Ramos (cell line): ENCODE measurements around the gene E2F2.
"Not testable (repeated sequence)": the region's sequence is repeated elsewhere in the genome, so short reads cannot be mapped to it uniquely, and the experiment has no call there.

Experiments
- in situ Hi-C: fragments of 300-500 bp; cut with MboI; formaldehyde crosslinking; loops from one replicate; pipeline ENCODE4 v1.14.3; 2022; ENCODE audit warnings: low sequenced_read_pairs; ENCODE audit not compliant: unreplicated experiment

The E2F2 gene

GRCh38 chr1:23494836-23495235 is 36.2 kb downstream of the E2F2 start:
- in situ Hi-C loops: loop anchor here (5.0 kb wide), 1 partner anchor 42 kb away; no protein-coding TSS in a partner anchor

GRCh38 chr1:23492776-23493175 is 38.3 kb downstream of the E2F2 start:
- in situ Hi-C loops: not testable (repeated sequence)

- in situ Hi-C loops: no loop called here
These were observed 38.8 kb downstream of the E2F2 start for GRCh38 chr1:23492132-23492720.

- in situ Hi-C loops: no loop called here
These were observed 41.2 kb downstream of the E2F2 start for GRCh38 chr1:23489842-23490241.

GRCh38 chr1:23485002-23485332 is 46.1 kb downstream of the E2F2 start:
- in situ Hi-C loops: no loop called here

- in situ Hi-C loops: no loop called here
These were observed 46.6 kb downstream of the E2F2 start for GRCh38 chr1:23484253-23485001.

GRCh38 chr1:23483321-23484252 is 47.4 kb downstream of the E2F2 start, which contains the start of gene ASAP3:
Gene ASAP3, minus strand, starts transcription at chr1:23484179. Its CDS starts 46 bp downstream, at chr1:23484133.
- in situ Hi-C loops: no loop called here

GRCh38 chr1:23481904-23482303 is 49.1 kb downstream of the E2F2 start:
- in situ Hi-C loops: no loop called here

GRCh38 chr1:23481026-23481597 is 49.9 kb downstream of the E2F2 start:
- in situ Hi-C loops: no loop called here

GRCh38 chr1:23480187-23481025 is 50.6 kb downstream of the E2F2 start:
- in situ Hi-C loops: no loop called here

GRCh38 chr1:23479666-23479941 is 51.4 kb downstream of the E2F2 start:
- in situ Hi-C loops: no loop called here

GRCh38 chr1:23478896-23479665 is 52.0 kb downstream of the E2F2 start:
- in situ Hi-C loops: no loop called here

GRCh38 chr1:23477359-23478144 is 53.5 kb downstream of the E2F2 start:
- in situ Hi-C loops: no loop called here

- in situ Hi-C loops: no loop called here
These were observed 55.4 kb downstream of the E2F2 start for GRCh38 chr1:23475641-23476040.

GRCh38 chr1:23475134-23475628 is 55.9 kb downstream of the E2F2 start:
- in situ Hi-C loops: no loop called here

GRCh38 chr1:23473037-23473800 is 57.8 kb downstream of the E2F2 start:
- in situ Hi-C loops: no loop called here

GRCh38 chr1:23472351-23473036 is 58.5 kb downstream of the E2F2 start:
- in situ Hi-C loops: no loop called here
